ENCODE data around the gene UBAC2. TPM values are rescaled to one million over a fixed set of nuclear protein-coding genes. Genes with fewer than 3 reads are reported as not detected.

Gene UBAC2
- total and polyA plus RNA-seq, 4 donors: 32.9 to 42.3 (median 35.3) TPM

DNA sequence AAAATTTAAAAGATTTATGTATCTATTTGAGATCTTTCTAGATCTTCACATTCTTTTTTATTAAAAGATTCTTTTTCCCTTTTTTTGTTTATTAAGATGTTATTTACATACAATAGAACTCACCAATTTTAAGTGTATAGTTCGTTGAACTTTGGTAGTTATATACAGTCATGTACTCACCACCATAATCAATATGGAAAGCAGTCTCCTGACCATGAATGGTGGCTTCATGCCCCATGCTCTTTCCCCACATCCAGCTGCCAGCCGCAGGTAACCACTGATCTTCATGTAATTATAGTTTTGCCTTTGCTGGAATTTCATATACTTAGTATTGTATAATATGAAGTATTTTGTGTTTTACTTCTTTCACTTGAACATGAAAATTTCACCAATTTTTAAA, 127.1 kb downstream of the UBAC2 start:
- H3K4me3 ChIP-seq (ENCODE audit: low read depth in 1 of 3, low read length in 3 of 3): no peak overlapping the region
- no peak overlapping the region for H3K9ac ChIP-seq (ENCODE audit: low read depth in 1 of 2, low read length in 2 of 2)
- peaks cover 1 to 9% (median 3%) of the 10 kb centered on the region in 4 donors for H3K36me3 ChIP-seq (ENCODE audit: control insufficient read depth in 4 of 4, insufficient read depth in 3 of 4, low read depth in 1 of 4, low read length in 3 of 4)
- H3K27ac ChIP-seq (ENCODE audit: low read depth in 1 of 2, low read length in 2 of 2): no peak overlapping the region
- DNase-seq (ENCODE audit: low spot score): no peak
- H3K4me1 ChIP-seq (ENCODE audit: control insufficient read depth in 4 of 4, insufficient read depth in 4 of 4, low read length in 3 of 4): no peaks in the 10 kb centered on the region
- no peaks in the 10 kb centered on the region for H3K9me3 ChIP-seq (ENCODE audit: control insufficient read depth in 4 of 4, low read length in 3 of 4)
- TF ChIP-seq NR2F2 (IDR thresholded peaks at IDR 0.05): no peak
- TF ChIP-seq, protein P1, sequence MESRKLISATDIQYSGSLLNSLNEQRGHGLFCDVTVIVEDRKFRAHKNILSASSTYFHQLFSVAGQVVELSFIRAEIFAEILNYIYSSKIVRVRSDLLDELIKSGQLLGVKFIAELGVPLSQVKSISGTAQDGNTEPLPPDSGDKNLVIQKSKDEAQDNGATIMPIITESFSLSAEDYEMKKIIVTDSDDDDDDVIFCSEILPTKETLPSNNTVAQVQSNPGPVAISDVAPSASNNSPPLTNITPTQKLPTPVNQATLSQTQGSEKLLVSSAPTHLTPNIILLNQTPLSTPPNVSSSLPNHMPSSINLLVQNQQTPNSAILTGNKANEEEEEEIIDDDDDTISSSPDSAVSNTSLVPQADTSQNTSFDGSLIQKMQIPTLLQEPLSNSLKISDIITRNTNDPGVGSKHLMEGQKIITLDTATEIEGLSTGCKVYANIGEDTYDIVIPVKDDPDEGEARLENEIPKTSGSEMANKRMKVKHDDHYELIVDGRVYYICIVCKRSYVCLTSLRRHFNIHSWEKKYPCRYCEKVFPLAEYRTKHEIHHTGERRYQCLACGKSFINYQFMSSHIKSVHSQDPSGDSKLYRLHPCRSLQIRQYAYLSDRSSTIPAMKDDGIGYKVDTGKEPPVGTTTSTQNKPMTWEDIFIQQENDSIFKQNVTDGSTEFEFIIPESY (IDR thresholded peaks at IDR 0.05): no peak
- no peak for TF ChIP-seq JUND (IDR thresholded peaks at IDR 0.05)
- no peak for TF ChIP-seq REST (IDR thresholded peaks at IDR 0.05)
- no peak for TF ChIP-seq HNF4G (IDR thresholded peaks at IDR 0.05)
- no peak for TF ChIP-seq FOXA1 (IDR thresholded peaks at IDR 0.05)
- TF ChIP-seq RXRA (IDR thresholded peaks at IDR 0.05): no peak
- no peak for TF ChIP-seq CTCF (IDR thresholded peaks at IDR 0.05; ENCODE audit: low read depth, low read length, missing input control)
- TF ChIP-seq TAF1 (conservative IDR thresholded peaks at IDR 0.05): no peak
- WGBS: over 99% methylated on average over 2 of the region's 2 CpGs
- no peaks in the 10 kb centered on the region for H3K27me3 ChIP-seq (ENCODE audit: control insufficient read depth in 4 of 4, insufficient read depth in 4 of 4, low read length in 3 of 4)

- Histone ChIP-seq H3K27me3 (ENCODE audit: control insufficient read depth in 4 of 4, insufficient read depth in 4 of 4, low read length in 3 of 4) (no peaks in the 10 kb centered on the region), H3K4me1 (ENCODE audit: control insufficient read depth in 4 of 4, insufficient read depth in 4 of 4, low read length in 3 of 4) (no peaks in the 10 kb centered on the region), H3K9ac (ENCODE audit: low read depth in 1 of 2, low read length in 2 of 2) (no peak overlapping the region), H3K27ac (ENCODE audit: low read depth in 1 of 2, low read length in 2 of 2) (no peak overlapping the region), H3K9me3 (ENCODE audit: control insufficient read depth in 4 of 4, low read length in 3 of 4) (no peaks in the 10 kb centered on the region), H3K36me3 (ENCODE audit: control insufficient read depth in 4 of 4, insufficient read depth in 3 of 4, low read depth in 1 of 4, low read length in 3 of 4) (peaks cover 0 to 4% (median 3%) of the 10 kb centered on the region in 4 donors), H3K4me3 (ENCODE audit: low read depth in 1 of 3, low read length in 3 of 3) (no peak overlapping the region)
- WGBS: 100% methylated on average over 1 of the region's 1 CpG
- no peak for TF ChIP-seq EGR1 (IDR thresholded peaks at IDR 0.05; ENCODE audit: low read depth in 2 of 2)
- DNase-seq (ENCODE audit: low spot score): no peak
These were observed 128.8 kb downstream of the UBAC2 start for GRCh38 chr13:99329477-99329876.

- no peak overlapping the region for H3K27ac ChIP-seq (ENCODE audit: low read depth in 1 of 2, low read length in 2 of 2)
- no peak for DNase-seq (ENCODE audit: low spot score)
- no peaks in the 10 kb centered on the region for H3K9me3 ChIP-seq (ENCODE audit: control insufficient read depth in 4 of 4, low read length in 3 of 4)
- H3K4me3 ChIP-seq (ENCODE audit: low read depth in 1 of 3, low read length in 3 of 3): no peak overlapping the region
- H3K36me3 ChIP-seq (ENCODE audit: control insufficient read depth in 4 of 4, insufficient read depth in 3 of 4, low read depth in 1 of 4, low read length in 3 of 4): peaks cover 0 to 6% (median 3%) of the 10 kb centered on the region in 4 donors
- no peaks in the 10 kb centered on the region for H3K27me3 ChIP-seq (ENCODE audit: control insufficient read depth in 4 of 4, insufficient read depth in 4 of 4, low read length in 3 of 4)
- no peaks in the 10 kb centered on the region for H3K4me1 ChIP-seq (ENCODE audit: control insufficient read depth in 4 of 4, insufficient read depth in 4 of 4, low read length in 3 of 4)
- 63% methylated on average over 6 of the region's 6 CpGs for WGBS
- no peak overlapping the region for H3K9ac ChIP-seq (ENCODE audit: low read depth in 1 of 2, low read length in 2 of 2)
- TF ChIP-seq CTCF (IDR thresholded peaks at IDR 0.05; ENCODE audit: low read depth, low read length, missing input control) (no peak), RXRA (IDR thresholded peaks at IDR 0.05) (no peak), NR2F2 (IDR thresholded peaks at IDR 0.05) (no peak), HNF4A (conservative IDR thresholded peaks at IDR 0.05) (no peak), SP1 (IDR thresholded peaks at IDR 0.05) (no peak), MAX (IDR thresholded peaks at IDR 0.05) (no peak), JUND (IDR thresholded peaks at IDR 0.05) (no peak)
- TF ChIP-seq, protein P2, sequence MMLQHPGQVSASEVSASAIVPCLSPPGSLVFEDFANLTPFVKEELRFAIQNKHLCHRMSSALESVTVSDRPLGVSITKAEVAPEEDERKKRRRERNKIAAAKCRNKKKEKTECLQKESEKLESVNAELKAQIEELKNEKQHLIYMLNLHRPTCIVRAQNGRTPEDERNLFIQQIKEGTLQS (IDR thresholded peaks at IDR 0.05): no peak
- TF ChIP-seq, protein P1 (IDR thresholded peaks at IDR 0.05): no peak
These were observed 130.3 kb downstream of the UBAC2 start for GRCh38 chr13:99330942-99331341.
